GM12892 (cell line): ENCODE results near the gene DOP1A.

Source experiments
- POLR2A ChIP-seq: IDR thresholded peaks from 2 replicates; pipeline ENCODE4 v1.6.1; 2011; ENCODE audit warnings: low read depth, low read length, control low read depth
- POLR2AphosphoS5 ChIP-seq: IDR thresholded peaks from 2 replicates; pipeline ENCODE4 v1.6.1; 2011; ENCODE audit warnings: low read depth, low read length, control low read depth
- TAF1 ChIP-seq: IDR thresholded peaks from 2 replicates; pipeline ENCODE4 v1.6.1; 2011; ENCODE audit warnings: low read depth, mild to moderate bottlenecking, control low read depth, low read length, borderline replicate concordance

GRCh38 chr6:83068616-83069015 is 1.1 kb downstream of the DOP1A start:
- TF ChIP-seq POLR2A (no peak), POLR2AphosphoS5 (no peak), TAF1 (no peak)
